GM21723 (cell line): ENCODE measurements around the gene SPOP.
"Not testable (repeated sequence)": the region's sequence is repeated elsewhere in the genome, so short reads cannot be mapped to it uniquely, and the experiment has no call there.

Source experiments
- ATAC-seq: cut with Tn5 transposase; IDR thresholded peaks from one replicate; pipeline ENCODE4 v1.9.1; 2021; ENCODE audit warnings: mild to moderate bottlenecking, moderate library complexity; ENCODE audit not compliant: unreplicated experiment

SPOP gene

GRCh38 chr17:49677933-49678847 is at the start of gene SPOP:
Gene SPOP, minus strand, starts transcription at chr17:49678097. Its CDS starts 55,287 bp downstream, at chr17:49622810.
- peak; percentile 67 for ATAC-seq

GRCh38 chr17:49727380-49727779 is 49.5 kb upstream of the SPOP start:
- no peak for ATAC-seq

- ATAC-seq: no peak
These were observed 47.7 kb upstream of the SPOP start for GRCh38 chr17:49725452-49726130.

GRCh38 chr17:49724552-49724951 is 46.7 kb upstream of the SPOP start:
- not testable (repeated sequence) for ATAC-seq

- ATAC-seq: no peak
These were observed 45.5 kb upstream of the SPOP start for GRCh38 chr17:49723423-49723822.

- ATAC-seq: no peak
These were observed 44.2 kb upstream of the SPOP start for GRCh38 chr17:49722066-49722465.

GRCh38 chr17:49717371-49717861 is 39.5 kb upstream of the SPOP start:
- no peak for ATAC-seq

GRCh38 chr17:49716668-49717364 is 38.9 kb upstream of the SPOP start:
- no peak for ATAC-seq

- no peak for ATAC-seq
These were observed 37.9 kb upstream of the SPOP start for GRCh38 chr17:49715717-49716279.

- no peak for ATAC-seq
These were observed 37.3 kb upstream of the SPOP start for GRCh38 chr17:49715216-49715615.

GRCh38 chr17:49708515-49709183 is 30.8 kb upstream of the SPOP start:
- no peak for ATAC-seq

GRCh38 chr17:49707608-49708514 is 30.0 kb upstream of the SPOP start, which contains the start of gene SLC35B1:
Gene SLC35B1, minus strand, starts transcription at chr17:49707964. Its CDS starts 131 bp downstream, at chr17:49707833.
- ATAC-seq: peak; percentile 85

- ATAC-seq: no peak
These were observed 29.3 kb upstream of the SPOP start for GRCh38 chr17:49707246-49707607.

GRCh38 chr17:49705254-49705653 is 27.4 kb upstream of the SPOP start:
- ATAC-seq: no peak

- no peak for ATAC-seq
These were observed 25.8 kb upstream of the SPOP start for GRCh38 chr17:49703557-49704277.

- ATAC-seq: no peak
These were observed 23.1 kb upstream of the SPOP start for GRCh38 chr17:49700960-49701359.

- ATAC-seq: no peak
These were observed 22.2 kb upstream of the SPOP start for GRCh38 chr17:49699966-49700575.

GRCh38 chr17:49698005-49698404 is 20.1 kb upstream of the SPOP start:
- ATAC-seq: no peak
